GM23338 (cell line): ENCODE results near the gene TTC21B.

Experiments
- CREB1 ChIP-seq: fragments of 250-450 bp; sonication (Bioruptor Pico); IDR thresholded peaks from 2 replicates; pipeline ENCODE4 v1.5.0; 2020; ENCODE audit warnings: low read depth, mild to moderate bottlenecking, moderate library complexity
- CTCF ChIP-seq, 2 experiments: fragments of 200-600 bp in 1 of 2; sonication (generic) in 1 of 2; conservative IDR thresholded peaks; 2 replicates each; pipeline versions ENCODE4 v1.5.1 to v1.6.1; 2016 to 2017; ENCODE audit warnings: antibody characterized with exemption in 2 of 2, low read depth in 2 of 2, mild to moderate bottlenecking in 2 of 2, moderate library complexity in 1 of 2
- EZH2 ChIP-seq: fragments of 200-600 bp; sonication (generic); IDR thresholded peaks from one replicate; pipeline ENCODE4 v1.8.0; 2017; ENCODE audit warnings: antibody characterized with exemption, mild to moderate bottlenecking, low read depth; ENCODE audit not compliant: unreplicated experiment
- EZH2phosphoT487 ChIP-seq: fragments of 200-600 bp; sonication (generic); IDR thresholded peaks from one replicate; pipeline ENCODE4 v1.8.1; 2018; ENCODE audit warnings: antibody characterized with exemption; ENCODE audit not compliant: unreplicated experiment
- ZNF114 ChIP-seq: fragments of 250-450 bp; sonication (Bioruptor Pico); IDR thresholded peaks from 2 replicates; pipeline ENCODE4 v1.5.0; 2020; ENCODE audit warnings: mild to moderate bottlenecking, moderate library complexity

GRCh38 chr2:165886487-165887146 is 67.0 kb downstream of the TTC21B start:
- TF ChIP-seq CTCF (conservative IDR thresholded peaks at IDR 0.05; ENCODE audit: low read depth in 2 of 2) (no peak), ZNF114 (CRISPR knock-in tag) (no peak), CREB1 (no peak), EZH2phosphoT487 (no peak), EZH2 (no peak)
